ENCODE data around the gene CCDC194. TPM values are rescaled to one million over a fixed set of nuclear protein-coding genes. Genes with fewer than 3 reads are reported as not detected.

CCDC194 gene
- total RNA-seq, 1 experiment from 2014 or later = not detected

- Histone ChIP-seq H3K9me3 (ENCODE audit: low read depth, low read length, poor library complexity, severe bottlenecking) (no peaks in the 10 kb centered on the region), H3K4me3 (ENCODE audit: low read depth, low read length, poor library complexity, severe bottlenecking) (peak overlapping the region; percentile 48), H3K27me3 (replicated peaks; ENCODE audit: insufficient read depth, low read depth, low read length, poor library complexity) (no peaks in the 10 kb centered on the region), H3K27ac (ENCODE audit: low read depth, low read length, poor library complexity, severe bottlenecking) (no peak overlapping the region), H3K4me1 (ENCODE audit: insufficient read depth, low read length, poor library complexity, severe bottlenecking) (peaks cover 5% of the 10 kb centered on the region), H3K36me3 (ENCODE audit: insufficient read depth, low read length, poor library complexity, severe bottlenecking) (no peaks in the 10 kb centered on the region)
- DNase-seq (ENCODE audit: low spot score) = no peak
- POLR2A ChIA-PET (ENCODE audit: low non-redundant PET) = no interaction called here
- intact Hi-C loops (cut with micrococcal nuclease; ENCODE audit: unreplicated experiment) = no loop called here
- no peak for TF ChIP-seq EZH2 (IDR thresholded peaks at IDR 0.05; ENCODE audit: borderline replicate concordance, low read depth, low read length, poor library complexity, severe bottlenecking)
- TF ChIP-seq CTCF (conservative IDR thresholded peaks at IDR 0.05; ENCODE audit: low read depth, low read length) = no peak; the same call in 1 of the 2 replicates
- BruUV-seq (replicated peaks) = no TSS peak
- CTCF ChIA-PET = interaction anchor here (0.5 to 0.8 kb wide), 3 partner anchors 132 to 538 kb away, joined by 3 to 6 read pairs (median 4); no protein-coding TSS in a partner anchor
Measured at GRCh38 chr19:17391371-17392151, 2.4 kb downstream of the CCDC194 start.

- no peaks in the 10 kb centered on the region for H3K36me3 ChIP-seq (ENCODE audit: insufficient read depth, low read length, poor library complexity, severe bottlenecking)
- no peaks in the 10 kb centered on the region for H3K27me3 ChIP-seq (replicated peaks; ENCODE audit: insufficient read depth, low read depth, low read length, poor library complexity)
- intact Hi-C loops (cut with micrococcal nuclease; ENCODE audit: unreplicated experiment) = no loop called here
- ChIA-PET CTCF (interaction anchor here (0.6 to 0.8 kb wide), 2 partner anchors 131 to 539 kb away, joined by 4 to 6 read pairs; no protein-coding TSS in a partner anchor), POLR2A (ENCODE audit: low non-redundant PET) (no interaction called here)
- no peaks in the 10 kb centered on the region for H3K9me3 ChIP-seq (ENCODE audit: low read depth, low read length, poor library complexity, severe bottlenecking)
- H3K4me1 ChIP-seq (ENCODE audit: insufficient read depth, low read length, poor library complexity, severe bottlenecking) = peaks cover 5% of the 10 kb centered on the region
- peak overlapping the region; percentile 48 for H3K4me3 ChIP-seq (ENCODE audit: low read depth, low read length, poor library complexity, severe bottlenecking)
- BruUV-seq (replicated peaks) = no TSS peak
- TF ChIP-seq CTCF (conservative IDR thresholded peaks at IDR 0.05; ENCODE audit: low read depth, low read length) = peak; percentile 64
- no peak for TF ChIP-seq EZH2 (IDR thresholded peaks at IDR 0.05; ENCODE audit: borderline replicate concordance, low read depth, low read length, poor library complexity, severe bottlenecking)
- peak; percentile 95 for DNase-seq (ENCODE audit: low spot score)
- H3K27ac ChIP-seq (ENCODE audit: low read depth, low read length, poor library complexity, severe bottlenecking) = no peak overlapping the region
Measured at GRCh38 chr19:17390665-17391370, 3.2 kb downstream of the CCDC194 start.

- intact Hi-C loops (cut with micrococcal nuclease; ENCODE audit: unreplicated experiment) = loop anchor here (10.0 kb wide), 1 partner anchor 615 kb away; no protein-coding TSS in a partner anchor
- no TSS peak for BruUV-seq (replicated peaks)
- H3K27ac ChIP-seq (ENCODE audit: low read depth, low read length, poor library complexity, severe bottlenecking) = no peak overlapping the region
- peak overlapping the region; percentile 48 for H3K4me3 ChIP-seq (ENCODE audit: low read depth, low read length, poor library complexity, severe bottlenecking)
- ChIA-PET CTCF (interaction anchor here (0.6 kb wide), 1 partner anchor 45 kb away, joined by 8 read pairs; no protein-coding TSS in a partner anchor), POLR2A (ENCODE audit: low non-redundant PET) (no interaction called here)
- H3K4me1 ChIP-seq (ENCODE audit: insufficient read depth, low read length, poor library complexity, severe bottlenecking) = peaks cover 5% of the 10 kb centered on the region
- TF ChIP-seq EZH2 (IDR thresholded peaks at IDR 0.05; ENCODE audit: borderline replicate concordance, low read depth, low read length, poor library complexity, severe bottlenecking) = no peak
- TF ChIP-seq CTCF (conservative IDR thresholded peaks at IDR 0.05; ENCODE audit: low read depth, low read length) = no peak; the same call in 1 of the 2 replicates
- H3K9me3 ChIP-seq (ENCODE audit: low read depth, low read length, poor library complexity, severe bottlenecking) = no peaks in the 10 kb centered on the region
- no peaks in the 10 kb centered on the region for H3K27me3 ChIP-seq (replicated peaks; ENCODE audit: insufficient read depth, low read depth, low read length, poor library complexity)
- H3K36me3 ChIP-seq (ENCODE audit: insufficient read depth, low read length, poor library complexity, severe bottlenecking) = no peaks in the 10 kb centered on the region
- no peak for DNase-seq (ENCODE audit: low spot score)
Measured at GRCh38 chr19:17389957-17390664, 3.9 kb downstream of the CCDC194 start.
